GM18520 (cell line): ENCODE results near the gene CAP1.
A peak's percentile ranks its signal among the peaks of the same experiment; 100 is the strongest.
"Not testable (repeated sequence)": the region's sequence is repeated elsewhere in the genome, so short reads cannot be mapped to it uniquely, and the experiment has no call there.

ENCODE experiments used
- ATAC-seq: cut with Tn5 transposase; IDR thresholded peaks from one replicate; pipeline ENCODE4 v1.9.1; 2021; ENCODE audit not compliant: unreplicated experiment

Gene CAP1

DNA sequence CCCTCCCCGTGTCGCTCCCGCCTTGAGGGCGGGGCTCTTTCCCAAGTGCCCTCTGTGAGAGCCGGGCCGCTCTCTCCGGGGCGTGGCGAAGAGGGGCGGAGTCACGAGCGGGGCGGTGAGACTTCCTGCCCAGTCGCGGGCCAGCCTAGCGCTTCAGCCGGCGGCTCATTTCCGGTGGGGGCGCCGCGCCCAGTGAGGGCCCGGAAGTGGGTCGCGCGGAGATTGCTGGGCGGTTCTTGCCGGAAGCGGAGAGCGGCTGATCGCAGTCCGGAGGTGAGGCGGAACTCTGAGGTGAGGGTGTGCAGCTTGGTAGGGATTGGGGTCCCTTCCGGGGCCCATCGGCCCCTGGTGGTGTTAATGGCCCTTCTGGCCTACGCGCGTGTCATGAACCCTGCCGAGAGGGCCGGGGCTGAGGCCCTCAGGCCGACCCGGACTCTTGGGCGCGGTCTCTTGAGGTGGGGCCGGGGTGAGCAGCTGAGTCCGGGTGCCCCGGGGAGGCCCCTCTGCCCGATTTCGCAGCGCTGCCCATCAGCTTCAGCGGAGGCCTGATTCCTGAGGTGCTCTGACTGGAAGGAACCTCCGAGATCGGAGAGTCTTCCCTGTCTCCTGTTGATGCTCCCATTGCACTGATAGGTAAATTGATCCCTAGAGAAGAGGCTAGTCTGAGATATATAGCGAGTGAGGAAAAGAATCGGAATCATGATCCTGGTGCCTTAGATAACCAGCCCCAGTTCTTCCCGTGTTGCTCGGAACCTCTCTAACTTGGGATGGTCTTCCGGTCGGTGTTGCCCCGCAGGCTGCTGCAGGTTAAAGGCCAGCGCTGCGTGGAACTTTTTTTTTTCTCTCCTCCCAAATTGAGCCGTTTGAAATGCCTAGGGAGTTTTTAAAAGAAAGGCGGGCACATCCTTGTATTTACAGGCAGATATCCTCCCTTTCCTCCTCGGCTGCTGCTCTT lies at the start of gene CAP1:
Gene CAP1 (plus strand): TSS at position 219 of the 955 bp plus-strand sequence. CDS start 18,618 bp downstream, outside the sequence.
- ATAC-seq = peak; percentile 84

DNA sequence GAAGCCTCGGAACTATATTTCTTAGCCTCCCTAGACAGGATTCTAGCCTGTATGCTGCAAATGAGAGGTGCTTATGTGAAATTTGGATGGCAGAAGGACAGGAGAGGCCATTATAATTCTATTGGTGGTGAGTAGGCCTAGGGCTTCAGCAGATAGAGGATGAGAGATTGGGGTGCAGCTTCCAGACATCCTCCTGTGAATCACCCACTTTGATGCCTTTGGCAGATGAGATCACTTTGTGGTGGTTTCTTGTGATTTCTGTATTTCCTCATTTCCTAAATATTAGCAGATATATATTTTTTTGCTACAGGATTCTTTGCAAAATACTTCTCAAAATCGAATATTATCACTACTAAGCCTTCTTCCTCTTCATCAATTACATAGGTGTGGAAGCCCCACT lies 48.3 kb upstream of the CAP1 start:
- ATAC-seq = no peak

GRCh38 chr1:39992888-39993287 lies 47.6 kb upstream of the CAP1 start:
- no peak for ATAC-seq

DNA sequence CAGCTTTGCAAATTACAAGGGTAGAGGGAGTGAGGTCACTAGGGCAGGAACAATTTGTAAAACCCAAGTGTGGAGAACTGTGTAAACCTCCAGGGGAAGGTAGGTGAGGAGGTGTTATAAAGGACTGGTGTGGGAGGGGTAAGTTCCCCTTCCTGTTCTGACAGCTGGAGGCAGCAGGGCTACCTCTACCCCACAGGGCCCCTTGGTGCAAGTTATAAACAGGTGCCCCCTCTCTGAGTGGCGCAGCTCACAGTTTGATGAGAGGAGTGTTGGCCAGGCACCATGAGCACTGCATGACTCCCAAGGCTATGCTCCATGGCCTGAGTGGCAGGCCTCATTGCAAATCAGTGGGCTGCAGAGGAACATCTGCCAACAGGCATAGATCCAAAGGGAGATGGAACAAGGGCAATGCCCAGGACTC lies 44.5 kb upstream of the CAP1 start:
- ATAC-seq = peak; percentile 86

GRCh38 chr1:39996396-39997004 lies 44.0 kb upstream of the CAP1 start:
- no peak for ATAC-seq

DNA sequence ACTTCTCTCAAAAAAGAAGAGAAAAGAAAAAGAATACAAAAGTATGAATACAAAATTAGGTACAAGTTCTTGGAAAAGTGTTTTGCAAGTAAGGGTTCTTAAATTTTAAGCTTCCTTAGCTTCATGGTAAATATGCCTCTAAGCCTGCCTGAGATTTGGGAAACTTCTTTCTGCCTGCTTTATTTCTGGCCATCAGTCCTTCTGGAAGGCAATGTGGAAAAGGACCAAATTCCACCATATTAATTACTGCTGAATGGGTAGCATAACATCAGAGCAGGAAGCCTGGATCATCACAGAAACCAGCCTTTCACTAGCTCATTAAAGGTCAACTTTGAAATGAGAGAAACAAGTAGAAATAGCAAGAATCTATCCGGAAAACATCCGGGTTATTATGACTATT lies 39.1 kb upstream of the CAP1 start:
- ATAC-seq = no peak

DNA sequence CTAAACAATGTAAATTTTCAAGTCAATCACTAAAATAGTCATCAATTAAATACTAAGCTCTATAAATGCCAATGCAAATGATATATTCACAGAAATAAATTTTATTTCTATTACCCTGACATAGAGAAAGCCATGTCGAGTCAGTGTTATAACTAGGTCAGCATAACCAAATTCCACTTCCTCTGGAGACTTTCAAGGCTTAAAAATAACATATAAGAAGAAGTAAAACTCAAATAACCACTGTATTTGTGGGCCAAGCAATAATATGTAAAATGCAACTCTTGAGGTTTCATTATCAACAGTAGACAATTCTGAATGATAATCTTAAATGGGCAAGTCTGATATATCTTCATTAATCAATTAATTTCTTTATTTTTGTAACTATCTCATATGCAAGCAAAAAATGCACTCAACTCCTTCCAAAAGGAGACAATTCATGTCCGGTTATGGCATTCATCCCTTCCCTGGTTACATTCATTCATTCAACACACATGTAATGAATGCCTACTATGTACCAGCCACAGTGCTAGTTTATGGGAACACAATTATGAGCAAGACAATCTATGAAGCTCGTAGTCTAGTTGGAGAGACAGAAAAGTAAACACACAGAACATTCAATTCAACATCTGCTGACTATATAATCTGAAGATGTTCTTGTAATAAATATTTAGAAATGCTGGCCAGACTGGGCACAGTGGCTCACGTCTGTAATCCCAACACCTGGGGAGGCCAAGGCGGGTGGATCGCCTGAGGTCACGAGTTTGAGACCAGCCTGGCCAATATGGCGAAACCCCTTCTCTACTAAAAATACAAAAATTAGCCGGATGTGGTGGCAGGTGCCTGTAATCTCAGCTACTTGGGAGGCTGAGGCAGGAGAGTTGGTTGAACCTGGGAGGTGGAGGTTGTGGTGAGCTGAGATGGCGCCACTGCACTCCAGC lies 37.1 kb upstream of the CAP1 start:
- peak; percentile 64 for ATAC-seq

DNA sequence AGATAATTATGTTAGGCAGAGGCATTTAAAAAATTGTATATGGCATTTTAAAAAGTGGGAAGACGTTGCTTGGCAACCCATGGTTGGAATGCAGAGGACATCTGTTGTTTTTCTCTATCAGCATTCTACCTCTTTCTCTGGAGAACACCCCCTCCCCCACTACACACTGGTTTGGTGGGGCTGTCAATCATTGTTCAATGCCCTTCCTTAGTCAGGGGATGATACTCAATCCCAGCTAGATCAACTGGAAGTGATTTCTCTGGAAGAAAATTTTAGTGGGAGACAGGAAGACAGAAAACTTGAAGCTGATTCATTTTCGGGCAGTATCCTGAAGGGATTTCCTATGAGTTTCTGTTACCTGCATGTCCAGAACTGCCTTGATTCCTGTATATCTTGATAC lies 35.7 kb upstream of the CAP1 start:
- no peak for ATAC-seq

DNA sequence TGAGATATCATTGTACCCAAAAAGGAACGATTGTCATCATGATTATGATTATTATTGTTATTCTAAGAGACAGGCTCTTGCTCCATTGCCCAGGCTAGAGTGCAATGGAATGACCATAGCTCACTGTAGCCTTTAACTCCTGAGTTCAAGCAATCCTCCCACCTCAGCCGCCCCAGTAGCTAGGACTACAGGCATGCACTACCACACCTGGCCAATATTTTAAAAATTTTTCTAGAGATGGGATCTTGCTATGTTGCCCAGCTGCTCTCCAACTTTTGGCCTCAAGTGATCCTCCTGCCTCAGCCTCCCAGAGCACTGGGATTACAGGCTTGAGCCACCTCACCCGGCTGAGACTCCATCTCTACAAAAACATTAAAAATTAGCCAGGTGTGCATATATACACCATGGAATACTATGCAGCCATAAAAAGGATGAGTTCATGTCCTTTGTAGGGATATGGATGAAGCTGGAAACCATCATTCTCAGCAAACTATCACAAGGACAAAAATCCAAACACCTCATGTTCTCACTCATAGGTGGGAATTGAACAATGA lies 33.0 kb upstream of the CAP1 start:
- ATAC-seq = not testable (repeated sequence)

GRCh38 chr1:40011198-40011597 lies 29.3 kb upstream of the CAP1 start:
- no peak for ATAC-seq

DNA sequence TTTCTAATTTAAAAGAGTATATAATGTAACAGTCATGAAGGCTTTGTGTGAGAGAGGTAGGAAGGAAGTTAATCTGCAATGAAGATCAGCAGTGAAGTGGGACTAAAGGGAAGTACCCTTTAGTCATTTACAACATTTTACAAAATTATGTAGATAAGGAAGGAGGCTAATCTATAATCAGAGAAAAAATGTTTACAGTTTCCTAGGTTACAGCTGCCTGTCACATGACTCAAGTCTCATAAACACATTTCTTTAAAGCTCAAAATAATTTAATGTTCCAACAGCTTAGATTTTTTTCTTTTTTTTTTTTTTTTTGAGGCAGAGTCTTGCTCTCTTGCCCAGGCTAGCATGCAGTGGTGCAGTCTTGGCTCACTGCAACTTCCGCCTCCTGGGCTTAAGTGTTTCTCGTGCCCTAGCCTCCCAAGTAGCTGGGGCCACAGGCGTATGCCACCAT lies 26.2 kb upstream of the CAP1 start:
- no peak for ATAC-seq

DNA sequence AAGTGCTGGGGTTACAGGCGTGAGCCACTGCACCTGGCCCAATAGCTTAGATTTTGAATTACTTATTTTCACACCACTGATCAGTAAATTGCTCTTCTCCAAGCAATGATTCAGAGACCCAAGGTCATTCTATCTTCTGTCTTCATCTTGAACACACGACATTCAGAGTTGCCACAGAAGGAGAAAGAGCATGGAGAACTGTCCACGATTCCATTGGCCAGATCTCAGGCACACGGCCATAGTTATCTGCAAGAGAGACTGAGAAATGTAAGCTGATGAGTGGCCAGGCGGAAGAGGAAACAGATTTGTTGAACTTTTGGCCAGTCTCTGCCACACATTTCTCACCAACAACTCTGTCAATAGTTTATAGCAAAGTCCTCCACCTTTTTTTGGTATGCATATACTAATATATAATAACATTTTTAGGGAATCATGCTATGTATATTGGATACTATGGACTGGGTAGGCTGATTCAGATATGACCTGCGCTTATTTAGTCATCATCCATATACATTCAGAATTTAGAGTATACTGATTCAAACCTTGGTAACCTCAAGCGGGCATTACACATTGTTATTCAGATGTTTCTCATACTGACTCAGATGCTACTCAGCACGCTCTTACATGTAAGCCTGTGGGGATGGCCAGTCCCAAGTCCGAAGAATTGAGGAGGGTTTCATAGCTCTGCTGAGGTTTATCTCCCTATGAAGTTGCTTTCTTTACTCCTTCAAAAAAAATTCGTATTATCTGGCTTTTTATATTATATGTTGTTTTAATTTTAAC lies 25.5 kb upstream of the CAP1 start:
- no peak for ATAC-seq

- ATAC-seq = no peak
Measured at GRCh38 chr1:40017951-40018575, 22.5 kb upstream of the CAP1 start.

DNA sequence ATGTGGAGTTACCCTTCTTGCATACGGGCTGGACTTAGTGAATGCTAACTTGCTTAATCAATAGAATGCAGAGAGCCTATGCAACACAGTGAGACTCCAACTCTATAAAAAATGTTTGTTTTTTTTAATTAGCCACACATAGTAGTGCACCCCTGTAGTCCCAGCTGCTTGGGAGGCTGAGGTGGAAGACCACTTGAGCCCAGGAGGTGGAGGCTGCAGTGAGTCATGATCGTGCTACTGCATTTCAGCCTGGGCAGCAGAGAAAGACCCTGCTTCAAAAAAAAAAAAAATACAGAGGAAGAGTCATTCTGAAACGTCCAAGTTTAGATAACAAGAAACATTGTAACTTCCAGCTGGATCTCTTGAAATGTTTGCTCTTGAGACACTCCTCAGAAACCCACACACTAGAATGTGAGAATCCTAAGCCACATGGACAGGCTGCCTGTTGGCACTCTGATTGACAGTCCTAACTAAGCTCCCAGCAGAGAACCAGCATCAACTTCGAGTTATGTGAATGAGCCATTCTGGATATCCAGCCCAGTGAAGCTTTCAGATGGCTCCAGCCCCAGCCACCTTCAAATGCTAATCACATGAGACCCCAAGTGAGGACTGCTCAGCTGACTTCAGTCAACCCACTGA lies 20.0 kb upstream of the CAP1 start:
- no peak for ATAC-seq

- ATAC-seq = no peak
Measured at GRCh38 chr1:40023379-40023944, 17.1 kb upstream of the CAP1 start.

DNA sequence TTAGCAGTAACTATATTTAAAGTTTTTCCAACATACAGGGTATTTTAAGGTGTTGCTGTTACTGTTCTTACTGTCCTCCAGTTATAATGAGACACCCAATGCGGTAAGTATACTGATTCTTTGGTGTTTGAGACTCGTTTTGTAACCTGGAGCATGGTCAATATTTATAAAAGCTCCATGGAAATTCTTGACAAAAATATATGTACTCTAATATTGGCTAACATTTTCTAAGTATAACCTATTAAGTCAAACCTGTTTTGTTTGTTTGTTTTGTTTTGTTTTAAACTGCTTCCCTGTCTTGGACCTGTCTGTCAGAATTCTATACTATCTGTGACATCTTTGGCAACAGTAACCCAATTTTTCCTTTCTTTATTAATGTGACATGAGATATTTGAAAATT lies 15.9 kb upstream of the CAP1 start:
- no peak for ATAC-seq

DNA sequence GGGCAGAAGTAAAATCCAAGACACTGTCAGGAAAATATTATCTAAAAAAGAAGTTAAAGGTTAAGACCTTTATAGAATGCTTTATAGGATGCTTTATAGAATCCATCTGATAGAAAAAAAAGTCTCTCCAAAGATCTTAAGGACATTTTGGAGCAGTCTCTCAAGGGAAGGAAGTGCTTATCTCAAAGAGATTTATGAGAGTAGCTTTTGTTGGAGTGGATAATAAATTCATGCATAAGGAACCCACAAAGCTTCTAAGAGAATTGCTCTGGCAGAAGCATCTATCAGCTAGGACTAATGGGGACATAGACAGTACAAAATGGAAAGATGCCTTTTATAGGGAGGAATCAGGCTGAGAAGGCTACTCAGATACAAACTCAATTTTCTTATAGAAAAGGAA lies 12.9 kb upstream of the CAP1 start:
- ATAC-seq = no peak

DNA sequence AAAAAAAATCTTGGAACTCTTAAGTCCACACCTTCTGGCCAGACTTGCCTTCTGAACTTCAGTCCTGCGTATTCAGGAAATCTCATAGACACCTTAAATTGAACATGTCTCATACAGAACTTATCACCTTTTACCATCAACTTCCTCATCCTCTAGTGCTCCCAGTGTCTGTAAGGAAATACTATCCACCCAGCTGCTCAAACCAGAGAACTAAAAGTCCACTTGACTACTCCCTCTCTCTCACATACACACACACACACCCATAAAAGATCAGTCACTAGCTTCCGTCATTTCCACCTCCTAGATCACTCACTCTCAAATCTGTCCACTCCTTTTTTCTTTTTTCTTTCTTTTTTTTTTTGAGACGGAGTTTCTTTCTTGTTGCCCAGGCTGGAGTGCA lies 10.9 kb upstream of the CAP1 start:
- ATAC-seq = no peak
